DOHH2 (cell line): ENCODE data around the gene HERC2.
"Not testable (repeated sequence)": the region's sequence is repeated elsewhere in the genome, so short reads cannot be mapped to it uniquely, and the experiment has no call there.

ENCODE experiments used
- H3F3A ChIP-seq: fragments of 200-600 bp; sonication (generic), shearing (Covaris generic); 2 replicates; pipeline ENCODE4 v1.6.0; 2016; ENCODE audit warnings: antibody characterized with exemption, mild to moderate bottlenecking; ENCODE audit not compliant: control insufficient read depth, insufficient read depth
- H3K27ac ChIP-seq: fragments of 200-600 bp; sonication (generic); 2 replicates; pipeline ENCODE4 v1.5.1; 2014; ENCODE audit warnings: low read depth, mild to moderate bottlenecking, low read length, moderate library complexity
- H3K27me3 ChIP-seq: fragments of 200-600 bp; sonication (generic); 2 replicates; pipeline ENCODE4 v1.6.1; 2014; ENCODE audit warnings: mild to moderate bottlenecking, low read length, mixed read lengths; ENCODE audit not compliant: control insufficient read depth
- H3K36me3 ChIP-seq: fragments of 200-600 bp; sonication (generic); 2 replicates; pipeline ENCODE4 v1.6.1; 2014; ENCODE audit warnings: mild to moderate bottlenecking, low read length, moderate library complexity, mixed read lengths; ENCODE audit not compliant: control insufficient read depth
- H3K4me1 ChIP-seq: fragments of 200-600 bp; sonication (generic); 2 replicates; pipeline ENCODE4 v1.6.1; 2014; ENCODE audit warnings: mild to moderate bottlenecking, low read length, mixed read lengths; ENCODE audit not compliant: control insufficient read depth
- H3K4me2 ChIP-seq: fragments of 200-600 bp; sonication (generic); 2 replicates; pipeline ENCODE4 v1.6.0; 2014; ENCODE audit warnings: mild to moderate bottlenecking, low read length, moderate library complexity
- H3K4me3 ChIP-seq: fragments of 200-600 bp; sonication (generic); 2 replicates; pipeline ENCODE4 v1.5.1; 2014; ENCODE audit warnings: mild to moderate bottlenecking, low read length, mixed read lengths
- H3K79me2 ChIP-seq: fragments of 200-600 bp; sonication (generic); 2 replicates; pipeline ENCODE4 v1.6.1; 2014; ENCODE audit warnings: mild to moderate bottlenecking, low read length, mixed read lengths; ENCODE audit not compliant: control insufficient read depth
- H3K9me2 ChIP-seq: fragments of 200-600 bp; sonication (generic); replicated peaks from 2 replicates; pipeline ENCODE4 v1.6.1; 2014; ENCODE audit warnings: mild to moderate bottlenecking, low read length, mixed read lengths; ENCODE audit not compliant: control insufficient read depth
- H3K9me3 ChIP-seq: fragments of 200-600 bp; sonication (generic); 2 replicates; pipeline ENCODE4 v1.6.1; 2014; ENCODE audit warnings: antibody characterized with exemption, low read length, mixed read lengths; ENCODE audit not compliant: control insufficient read depth, insufficient read depth
- H4K20me1 ChIP-seq: fragments of 200-600 bp; sonication (generic); 2 replicates; pipeline ENCODE4 v1.6.0; 2014; ENCODE audit warnings: low read depth, mild to moderate bottlenecking, antibody characterized with exemption, low read length, moderate library complexity; ENCODE audit not compliant: control insufficient read depth, insufficient read depth
- EZH2phosphoT487 ChIP-seq: fragments of 200-600 bp; sonication (generic); IDR thresholded peaks from 2 replicates; pipeline ENCODE4 v1.6.1; 2017; ENCODE audit warnings: borderline replicate concordance, mild to moderate bottlenecking, antibody characterized with exemption, low read length, moderate library complexity, mixed read lengths
- TF ChIP-seq, protein P1 (sequence below): fragments of 200-600 bp; sonication (generic); IDR thresholded peaks from one replicate; pipeline ENCODE4 v1.5.1; 2014; ENCODE audit warnings: antibody characterized with exemption, mild to moderate bottlenecking, low read depth, low read length; ENCODE audit not compliant: poor library complexity, severe bottlenecking

The HERC2 gene

DNA sequence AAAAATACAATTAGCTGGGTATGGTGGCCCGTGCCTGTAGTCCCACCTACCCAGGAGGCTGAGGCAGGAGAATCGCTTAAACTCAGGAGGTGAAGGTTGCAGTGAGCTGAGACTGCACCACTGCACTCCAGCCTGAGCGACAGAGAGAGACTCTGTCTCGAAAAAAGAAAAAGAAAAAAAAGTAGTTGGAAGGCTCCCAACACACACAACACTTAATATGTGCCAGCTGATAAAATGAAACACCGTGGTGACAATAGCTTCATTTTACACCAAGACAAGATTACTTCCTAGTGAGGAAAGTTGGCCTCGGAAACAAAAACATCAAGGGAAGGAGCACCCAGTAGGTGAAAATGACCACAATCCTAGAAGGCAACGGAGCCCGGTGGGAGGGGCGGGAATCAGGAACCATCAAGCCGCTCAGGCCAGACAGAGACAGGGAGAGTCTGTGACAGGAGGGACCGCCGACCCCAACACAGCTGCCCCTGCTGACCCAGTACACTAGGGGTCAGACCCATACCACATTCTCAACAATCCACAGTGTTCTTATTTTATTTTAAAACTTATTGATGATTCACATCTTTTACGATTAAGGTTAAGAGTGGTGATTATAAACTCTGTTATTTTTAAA lies 168.4 kb downstream of the HERC2 start:
- TF ChIP-seq, protein P1, sequence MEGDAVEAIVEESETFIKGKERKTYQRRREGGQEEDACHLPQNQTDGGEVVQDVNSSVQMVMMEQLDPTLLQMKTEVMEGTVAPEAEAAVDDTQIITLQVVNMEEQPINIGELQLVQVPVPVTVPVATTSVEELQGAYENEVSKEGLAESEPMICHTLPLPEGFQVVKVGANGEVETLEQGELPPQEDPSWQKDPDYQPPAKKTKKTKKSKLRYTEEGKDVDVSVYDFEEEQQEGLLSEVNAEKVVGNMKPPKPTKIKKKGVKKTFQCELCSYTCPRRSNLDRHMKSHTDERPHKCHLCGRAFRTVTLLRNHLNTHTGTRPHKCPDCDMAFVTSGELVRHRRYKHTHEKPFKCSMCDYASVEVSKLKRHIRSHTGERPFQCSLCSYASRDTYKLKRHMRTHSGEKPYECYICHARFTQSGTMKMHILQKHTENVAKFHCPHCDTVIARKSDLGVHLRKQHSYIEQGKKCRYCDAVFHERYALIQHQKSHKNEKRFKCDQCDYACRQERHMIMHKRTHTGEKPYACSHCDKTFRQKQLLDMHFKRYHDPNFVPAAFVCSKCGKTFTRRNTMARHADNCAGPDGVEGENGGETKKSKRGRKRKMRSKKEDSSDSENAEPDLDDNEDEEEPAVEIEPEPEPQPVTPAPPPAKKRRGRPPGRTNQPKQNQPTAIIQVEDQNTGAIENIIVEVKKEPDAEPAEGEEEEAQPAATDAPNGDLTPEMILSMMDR, result no peak
- no peak for TF ChIP-seq EZH2phosphoT487
- Histone ChIP-seq H3K36me3 (peaks cover 6% of the 10 kb centered on the region; the same call in 1 of the 2 replicates), H3K9me3 (no peaks in the 10 kb centered on the region), H3K4me3 (no peak overlapping the region), H3K27me3 (no peaks in the 10 kb centered on the region), H3K27ac (no peak overlapping the region), H4K20me1 (no peaks in the 10 kb centered on the region), H3K4me1 (no peaks in the 10 kb centered on the region), H3K79me2 (peaks cover 25% of the 10 kb centered on the region), H3K4me2 (no peak overlapping the region), H3F3A (no peaks in the 10 kb centered on the region), H3K9me2 (no peaks in the 10 kb centered on the region)

DNA sequence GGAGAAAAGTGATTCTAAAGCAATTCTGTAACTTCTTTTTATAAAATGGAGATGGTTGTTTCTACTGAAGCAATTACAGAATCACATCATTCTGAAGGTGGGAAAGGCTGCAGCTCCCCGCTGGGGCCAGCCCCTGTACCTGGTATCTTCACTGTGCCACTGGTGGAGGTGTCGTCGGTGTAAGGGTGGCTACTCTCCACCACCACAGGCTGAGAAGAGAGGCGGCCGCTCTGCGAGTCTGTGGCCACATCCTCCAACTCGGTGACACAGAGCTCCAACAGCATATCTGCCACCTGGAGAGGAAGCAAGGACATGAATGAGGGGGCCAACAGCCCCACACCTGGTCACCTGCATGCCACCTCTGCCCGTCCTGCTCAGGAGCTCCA lies 169.4 kb downstream of the HERC2 start:
- H3K4me2 ChIP-seq, H3K4me3 ChIP-seq, H4K20me1 ChIP-seq, H3K9me3 ChIP-seq, H3K27ac ChIP-seq, H3K4me1 ChIP-seq, H3K27me3 ChIP-seq, H3F3A ChIP-seq, H3K36me3 ChIP-seq, H3K9me2 ChIP-seq: not testable (repeated sequence)
- peaks cover 28% of the 10 kb centered on the region for H3K79me2 ChIP-seq

GRCh38 chr15:28151864-28152537 lies 170.0 kb downstream of the HERC2 start:
- not testable (repeated sequence) for H3K4me1 ChIP-seq, H3F3A ChIP-seq, H4K20me1 ChIP-seq, H3K9me3 ChIP-seq, H3K27me3 ChIP-seq, H3K36me3 ChIP-seq, H3K9me2 ChIP-seq, H3K4me2 ChIP-seq, H3K4me3 ChIP-seq, H3K27ac ChIP-seq
- peaks cover 28% of the 10 kb centered on the region for H3K79me2 ChIP-seq

DNA sequence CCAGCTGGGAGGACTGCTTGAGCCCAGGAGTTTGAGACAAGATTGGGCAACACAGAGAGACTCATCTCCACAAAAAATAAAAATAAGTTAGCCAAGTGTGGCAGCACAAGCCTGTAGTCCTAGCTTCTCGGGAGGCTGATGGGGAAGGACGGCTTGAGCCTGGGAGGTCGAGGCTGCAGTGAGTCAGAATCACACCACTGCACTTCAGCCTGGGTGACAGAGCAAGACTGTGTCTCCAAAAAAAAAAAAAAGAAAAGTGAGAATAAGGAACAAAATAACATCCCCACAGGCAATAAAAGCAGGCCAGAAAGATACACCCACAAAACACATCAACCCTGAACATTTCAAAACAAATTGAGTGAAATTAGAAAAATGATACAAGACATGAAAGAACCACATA lies 174.2 kb downstream of the HERC2 start:
- Histone ChIP-seq H3K9me2 (no peaks in the 10 kb centered on the region), H3K27ac (no peak overlapping the region), H3K4me2 (no peak overlapping the region), H3K4me1 (no peaks in the 10 kb centered on the region), H3K27me3 (no peaks in the 10 kb centered on the region), H4K20me1 (no peaks in the 10 kb centered on the region), H3K4me3 (no peak overlapping the region), H3K79me2 (peaks cover 28% of the 10 kb centered on the region), H3K9me3 (no peaks in the 10 kb centered on the region), H3F3A (no peaks in the 10 kb centered on the region), H3K36me3 (peaks cover 34% of the 10 kb centered on the region)
- TF ChIP-seq, protein P1, result no peak
- TF ChIP-seq EZH2phosphoT487, result no peak

GRCh38 chr15:28145419-28145818 lies 176.6 kb downstream of the HERC2 start:
- H3K4me3 ChIP-seq, H3K9me2 ChIP-seq, H3F3A ChIP-seq, H3K4me1 ChIP-seq, H3K27me3 ChIP-seq, H3K4me2 ChIP-seq, H4K20me1 ChIP-seq, H3K27ac ChIP-seq, H3K9me3 ChIP-seq: not testable (repeated sequence)
- Histone ChIP-seq H3K79me2 (peaks cover 22% of the 10 kb centered on the region), H3K36me3 (peaks cover 42% of the 10 kb centered on the region)
